Stimulated activated CD8-positive, alpha-beta memory T cell treated with anti-CD3 and anti-CD28 coated beads, Interleukin-15, amount 100 ng/mL, for 48 hours (primary cell): ENCODE data around the gene PABPN1L.

Experiments
- DNase-seq, 2 donors: peaks; one replicate each; pipeline ENCODE4 v3.0.0-alpha.2; 2020; ENCODE audit warnings: low read depth in 2 of 2

Gene PABPN1L, protein sequence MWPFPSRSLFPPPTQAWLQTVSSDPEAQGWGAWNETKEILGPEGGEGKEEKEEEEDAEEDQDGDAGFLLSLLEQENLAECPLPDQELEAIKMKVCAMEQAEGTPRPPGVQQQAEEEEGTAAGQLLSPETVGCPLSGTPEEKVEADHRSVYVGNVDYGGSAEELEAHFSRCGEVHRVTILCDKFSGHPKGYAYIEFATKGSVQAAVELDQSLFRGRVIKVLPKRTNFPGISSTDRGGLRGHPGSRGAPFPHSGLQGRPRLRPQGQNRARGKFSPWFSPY

DNA sequence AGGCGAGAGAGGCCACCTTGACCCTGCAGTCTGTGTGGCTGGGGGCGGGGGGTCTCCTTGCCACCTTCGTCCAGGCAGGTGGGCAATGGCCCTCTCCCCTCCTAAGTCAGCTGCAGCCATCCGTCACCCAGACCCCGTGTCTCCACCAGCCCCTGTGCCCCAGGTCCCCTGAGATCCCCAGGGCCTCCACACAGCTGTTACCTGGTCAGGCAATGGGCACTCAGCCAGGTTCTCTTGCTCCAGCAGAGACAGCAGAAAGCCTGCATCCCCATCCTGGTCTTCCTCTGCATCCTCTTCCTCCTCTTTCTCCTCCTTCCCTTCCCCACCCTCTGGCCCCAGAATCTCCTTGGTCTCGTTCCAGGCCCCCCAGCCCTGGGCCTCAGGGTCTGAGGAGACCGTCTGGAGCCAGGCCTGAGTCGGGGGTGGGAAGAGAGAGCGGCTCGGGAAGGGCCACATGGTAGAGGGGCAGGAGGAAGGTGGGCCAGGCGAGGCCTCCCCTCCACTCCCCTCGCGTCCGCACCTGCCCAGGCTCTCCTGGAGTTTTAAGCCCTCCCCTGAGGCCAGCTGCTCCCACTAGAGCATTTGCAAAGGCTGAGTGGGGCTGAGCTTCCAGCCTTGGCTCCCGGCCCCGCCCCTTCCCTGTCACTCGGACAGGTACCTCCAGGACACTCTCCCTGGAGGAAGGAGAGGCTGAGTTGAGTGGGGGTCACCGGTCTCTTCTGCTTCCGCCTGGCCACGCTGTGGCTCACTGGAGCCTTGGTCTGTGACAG lies at the start of gene PABPN1L:
PABPN1L (minus strand) TSS at position 510 of the 770 bp plus-strand sequence; CDS start at position 456, 54 bp downstream.
- DNase-seq, result no peak

DNA sequence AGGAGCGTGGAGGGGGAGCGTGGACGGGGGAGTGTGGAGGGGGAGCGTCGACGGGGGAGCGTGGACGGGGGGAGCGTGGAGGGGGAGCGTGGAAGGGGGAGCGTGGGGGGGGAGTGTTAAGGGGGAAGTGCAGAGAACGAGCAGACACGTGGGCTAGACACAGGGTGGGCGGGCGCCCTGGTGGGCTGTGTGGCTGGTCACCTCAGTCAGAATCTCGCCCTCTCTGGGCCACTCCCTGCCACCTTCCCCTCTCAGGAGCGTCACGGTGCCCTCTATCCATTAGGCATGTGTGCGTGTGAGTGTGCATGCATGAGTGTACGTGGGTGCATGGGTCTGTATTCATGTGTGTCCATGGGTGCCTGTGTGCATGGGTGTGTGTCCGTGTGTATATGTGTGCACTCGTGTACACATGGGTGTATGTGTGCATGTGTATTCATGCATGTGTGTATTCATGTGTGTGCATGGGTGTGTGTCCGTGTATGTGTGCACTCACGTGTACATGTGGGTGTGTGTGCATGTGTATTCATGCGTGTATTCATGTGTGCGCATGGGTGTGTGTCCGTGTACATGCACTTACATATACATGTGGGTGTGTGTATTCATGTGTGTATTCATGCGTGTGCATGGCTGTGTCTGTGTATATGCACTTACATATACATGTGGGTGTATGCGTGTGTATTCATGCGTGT lies 49.3 kb upstream of the PABPN1L start:
- DNase-seq, result no peak

DNA sequence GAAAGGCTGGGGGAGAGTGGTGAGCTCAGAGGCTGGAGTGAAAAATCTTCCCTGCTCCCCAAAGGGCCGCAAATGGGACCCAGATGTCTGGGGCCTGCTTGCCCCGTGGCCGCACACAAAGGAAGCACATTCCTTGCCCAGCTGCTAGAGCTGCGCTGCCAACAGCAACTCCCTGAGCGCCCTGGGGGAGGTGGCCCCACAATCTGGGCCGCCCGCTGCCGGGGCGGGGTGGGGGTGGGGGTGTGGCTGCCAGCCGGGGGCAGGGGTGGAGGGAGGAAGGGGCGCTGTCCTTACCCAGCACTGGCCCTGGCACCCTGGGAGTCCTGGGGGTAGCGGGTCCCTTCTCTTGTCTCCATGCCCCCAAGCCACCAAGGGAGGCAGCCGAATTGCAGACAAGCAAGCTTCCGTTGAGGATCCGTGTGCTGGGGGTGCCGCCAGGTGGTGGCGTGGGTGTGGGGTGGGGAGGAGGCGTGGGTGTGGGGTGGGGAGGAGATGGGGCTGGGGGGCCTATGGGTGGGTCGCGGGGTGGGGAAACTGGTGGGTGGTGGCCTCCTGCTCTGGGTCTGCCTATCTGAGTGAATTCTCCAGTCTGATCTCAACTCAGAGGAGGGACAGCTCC lies 48.4 kb upstream of the PABPN1L start:
- no peak for DNase-seq

DNA sequence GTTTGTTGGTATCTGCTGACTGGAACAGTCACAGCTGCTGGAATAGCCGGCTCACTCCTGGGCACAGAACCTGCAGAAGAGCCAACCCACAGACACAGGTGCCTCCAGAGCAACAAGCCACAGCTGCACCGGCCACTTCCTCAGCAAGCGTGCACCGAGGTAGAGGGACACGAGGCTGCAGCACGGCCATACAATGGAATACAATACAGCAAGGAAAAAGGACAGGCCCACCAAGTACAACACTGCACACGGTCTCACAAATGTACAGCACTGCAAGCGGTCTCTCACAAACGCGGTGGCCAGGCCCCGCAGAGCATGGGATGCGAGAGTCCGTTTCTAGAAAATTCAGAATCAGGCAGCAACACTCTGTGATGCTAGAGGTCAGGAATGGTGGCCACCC lies 47.4 kb upstream of the PABPN1L start:
- no peak for DNase-seq

DNA sequence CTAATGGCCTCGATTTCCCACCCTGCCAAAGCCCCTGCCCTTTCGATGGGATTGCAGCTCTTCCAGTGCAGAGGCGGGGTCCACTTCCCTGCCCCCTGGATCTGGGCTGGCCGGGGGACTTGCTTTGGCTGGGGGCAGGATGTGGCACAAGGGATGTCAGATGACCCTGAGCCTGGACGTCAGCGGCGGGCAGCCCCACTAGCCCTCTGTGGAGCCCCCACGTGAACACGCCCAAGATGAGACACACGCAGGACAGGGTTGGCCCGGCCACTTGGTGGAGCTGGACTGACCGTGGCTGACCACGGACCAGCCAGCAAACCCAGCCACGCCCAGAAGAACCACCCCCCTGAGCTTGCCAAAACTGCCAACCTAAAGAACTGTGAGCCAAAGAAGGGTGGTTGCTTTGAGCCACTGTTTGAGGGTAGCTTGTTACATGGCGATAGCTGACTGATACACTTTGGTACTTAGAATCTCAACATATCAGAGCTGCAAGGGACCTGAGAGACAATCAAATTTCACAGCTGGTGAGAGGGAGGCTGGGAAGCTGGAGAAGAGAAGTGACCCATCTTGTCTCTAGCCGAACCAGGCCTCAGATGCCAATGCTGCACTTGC lies 46.6 kb upstream of the PABPN1L start:
- DNase-seq, result no peak

DNA sequence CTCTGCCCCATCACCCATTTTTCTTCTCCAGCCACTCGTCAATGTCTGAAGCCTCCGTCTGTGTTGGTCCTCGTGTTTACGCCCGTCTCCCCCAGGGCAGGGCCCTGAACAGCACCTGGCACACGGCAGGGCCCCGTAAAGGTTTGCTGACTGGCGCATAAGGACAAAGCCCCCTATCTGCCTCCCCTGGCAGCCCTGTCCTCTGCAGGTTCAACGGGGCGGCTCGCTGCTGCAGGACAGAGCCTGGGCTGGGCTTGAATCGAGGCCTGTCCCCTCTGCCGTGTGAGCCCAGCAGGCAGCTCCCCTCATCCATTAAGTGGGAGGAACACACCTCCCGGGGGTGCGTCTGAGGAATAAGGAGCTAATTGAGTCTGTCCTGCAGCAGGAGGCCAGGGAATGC lies 46.1 kb upstream of the PABPN1L start:
- DNase-seq, result no peak

DNA sequence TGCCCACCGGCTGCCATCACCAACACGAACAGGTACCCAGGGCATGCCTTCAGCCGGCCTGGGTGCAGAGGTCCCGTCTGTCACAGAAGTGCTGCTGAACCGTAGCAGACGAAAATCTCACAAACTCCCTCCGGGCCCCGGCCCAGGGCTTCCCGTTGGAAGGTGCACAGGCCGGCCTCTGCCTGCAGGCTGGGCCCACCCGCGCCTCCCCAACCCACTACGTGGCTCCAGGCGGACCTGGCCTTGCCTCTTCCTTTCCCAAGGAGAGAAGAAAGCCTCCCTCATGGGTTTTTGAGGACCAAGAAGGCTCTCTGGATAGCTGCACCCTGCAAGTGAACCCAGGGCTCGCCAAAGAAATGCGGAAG lies 45.5 kb upstream of the PABPN1L start:
- no peak for DNase-seq

DNA sequence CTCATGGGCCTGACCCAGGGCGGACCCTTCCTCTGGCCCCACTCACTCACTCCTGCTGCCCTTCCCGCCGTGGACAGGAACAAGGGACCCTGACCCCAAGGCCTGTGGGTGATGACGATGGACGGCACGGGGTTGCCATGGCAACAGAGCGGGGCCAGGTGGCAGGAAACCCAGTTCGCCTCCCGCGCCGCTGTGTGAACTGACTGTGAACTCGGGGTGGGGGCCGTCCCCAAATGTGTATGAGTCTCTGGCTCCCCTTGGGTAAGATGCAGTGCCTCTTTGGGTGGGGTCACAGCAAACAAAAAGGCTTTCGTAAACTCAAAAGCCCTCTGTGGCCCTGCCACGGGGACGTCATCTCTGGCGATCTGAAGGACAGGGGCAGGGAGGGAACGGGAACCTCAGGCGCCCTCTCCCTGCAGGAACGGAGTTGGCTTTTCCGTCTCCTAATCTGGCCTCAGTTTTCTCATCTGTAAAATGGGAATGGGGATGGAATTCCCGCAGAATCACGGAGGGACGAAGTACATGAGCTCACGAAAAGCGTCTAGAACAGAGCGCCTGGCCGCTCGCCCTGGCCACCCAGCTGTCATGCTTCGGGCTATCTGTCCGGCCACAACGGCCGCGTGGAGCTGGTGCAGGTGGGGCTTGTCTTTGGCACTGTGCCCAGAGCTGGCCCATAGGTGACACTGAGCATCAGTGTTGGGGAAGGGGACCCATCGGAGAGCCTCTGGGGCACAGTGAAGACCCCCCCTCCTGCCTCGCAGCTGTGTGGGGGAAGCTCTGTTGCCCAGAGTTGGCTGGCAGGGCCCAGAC lies 44.9 kb upstream of the PABPN1L start:
- DNase-seq, result no peak

DNA sequence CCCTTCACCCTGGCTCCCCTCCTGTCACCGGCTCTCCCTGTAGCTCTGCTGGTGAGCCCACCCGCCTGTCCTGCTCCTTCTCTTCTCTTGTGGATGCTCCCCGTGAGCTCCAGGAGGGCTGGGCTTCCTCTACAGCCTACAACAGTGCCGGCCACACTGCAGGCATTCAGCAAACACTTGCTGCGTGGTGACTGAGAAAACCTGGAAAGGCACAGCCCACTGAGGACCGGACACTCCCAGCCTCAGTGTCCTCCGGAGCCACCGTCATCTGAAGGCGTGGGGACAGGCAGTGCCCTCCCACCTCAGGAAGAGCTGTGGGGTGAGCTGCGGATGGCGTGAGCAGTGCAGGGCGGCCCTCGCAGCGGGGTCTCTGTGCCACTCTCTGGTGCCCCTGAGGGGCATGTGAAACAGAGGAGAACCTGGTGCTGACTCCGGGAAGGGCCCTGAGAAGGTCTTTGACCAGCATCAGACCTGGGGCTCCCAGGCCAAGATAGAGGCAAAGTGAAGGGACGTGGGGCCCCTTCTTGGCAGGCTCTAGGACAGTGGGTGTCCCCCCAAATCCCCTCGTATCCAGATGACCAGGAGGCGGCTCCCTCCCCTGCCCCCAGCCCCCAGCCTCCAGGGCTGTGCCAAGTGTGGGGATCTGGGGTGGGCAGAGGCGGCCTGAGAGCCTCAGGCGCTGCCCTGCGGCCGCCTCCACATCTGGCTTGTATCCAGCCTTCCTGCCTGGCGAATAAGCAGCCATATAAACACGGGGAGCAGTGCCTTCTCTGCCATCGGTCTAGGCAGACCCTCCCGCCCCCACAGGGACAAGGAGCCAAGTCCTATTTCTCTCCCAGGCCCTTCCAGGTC lies 44.0 kb upstream of the PABPN1L start:
- DNase-seq, result no peak

DNA sequence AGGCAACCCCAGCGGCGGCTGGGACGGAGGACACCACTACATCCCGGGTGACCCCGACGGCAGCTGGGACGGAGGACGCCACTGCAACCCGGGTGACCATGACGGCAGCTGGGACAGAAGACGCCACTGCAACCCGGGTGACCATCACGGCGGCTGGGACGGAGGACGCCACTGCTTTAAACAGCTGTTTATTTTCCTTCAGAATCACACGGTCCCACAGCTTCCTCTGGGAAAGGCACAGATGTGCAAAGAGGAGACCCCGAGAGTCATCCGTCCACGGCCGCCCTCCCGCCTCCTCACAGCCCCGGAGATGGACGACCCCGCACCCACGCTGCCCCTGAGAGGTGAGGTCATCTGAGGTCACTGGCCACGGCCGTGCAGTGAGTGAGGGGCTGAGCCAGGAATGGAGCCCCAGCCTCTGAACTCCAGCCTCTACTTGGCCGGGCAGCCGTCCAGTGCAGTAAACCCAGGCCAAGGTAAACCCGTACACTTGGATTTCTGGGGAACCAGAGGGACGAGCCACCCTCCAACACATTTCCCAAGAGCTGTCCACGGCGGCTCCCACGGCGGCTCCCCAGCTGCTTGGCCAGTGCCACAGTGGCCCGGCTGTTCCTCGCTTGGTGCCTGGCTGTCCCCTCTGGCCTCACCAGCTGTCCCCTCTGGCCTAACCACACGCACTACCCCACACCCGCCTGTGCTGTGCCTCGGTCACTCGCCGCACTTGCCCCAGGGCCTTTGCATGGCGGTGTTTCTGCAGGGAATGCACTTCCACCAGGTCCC lies 43.2 kb upstream of the PABPN1L start:
- DNase-seq, result no peak

DNA sequence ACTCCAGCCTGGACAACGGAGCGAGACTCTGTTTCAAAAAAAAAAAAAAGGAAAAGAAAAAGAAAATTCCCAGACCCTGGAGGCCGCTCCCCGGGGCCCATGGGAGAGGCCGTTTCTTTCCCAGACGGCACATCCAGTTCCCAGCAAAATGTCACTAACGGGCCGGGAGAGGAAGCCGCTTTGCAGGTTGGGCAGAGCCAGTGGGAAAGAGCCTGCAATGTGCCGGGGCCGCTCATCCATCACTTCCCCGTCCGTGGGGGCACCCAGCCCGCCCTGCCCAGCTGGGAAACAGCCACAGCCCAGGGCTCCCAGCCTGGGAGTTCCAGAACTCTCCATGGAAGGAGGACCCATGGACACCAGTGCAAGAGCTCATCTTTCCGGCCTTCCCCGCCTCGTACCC lies 41.8 kb upstream of the PABPN1L start:
- DNase-seq, result no peak

DNA sequence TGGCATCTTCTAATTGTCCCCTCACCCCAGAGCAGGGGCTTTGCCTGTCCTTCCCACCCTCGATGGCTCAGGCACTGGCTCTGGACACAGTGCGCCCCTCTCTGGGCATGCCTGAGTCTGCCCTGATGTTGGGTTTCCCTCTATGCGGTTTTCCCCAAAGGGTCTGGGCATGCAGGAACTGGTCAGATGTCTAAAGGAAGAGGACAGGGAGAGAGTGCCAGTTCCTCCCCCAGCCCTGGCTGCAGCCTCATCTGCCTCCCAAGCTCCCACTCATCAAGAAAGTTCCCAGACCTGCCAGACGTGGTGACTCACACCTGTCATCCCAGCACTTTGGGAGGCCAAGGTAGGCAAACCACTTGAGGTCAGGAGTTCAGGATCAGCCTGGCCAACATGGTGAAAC lies 41.3 kb upstream of the PABPN1L start:
- no peak for DNase-seq

DNA sequence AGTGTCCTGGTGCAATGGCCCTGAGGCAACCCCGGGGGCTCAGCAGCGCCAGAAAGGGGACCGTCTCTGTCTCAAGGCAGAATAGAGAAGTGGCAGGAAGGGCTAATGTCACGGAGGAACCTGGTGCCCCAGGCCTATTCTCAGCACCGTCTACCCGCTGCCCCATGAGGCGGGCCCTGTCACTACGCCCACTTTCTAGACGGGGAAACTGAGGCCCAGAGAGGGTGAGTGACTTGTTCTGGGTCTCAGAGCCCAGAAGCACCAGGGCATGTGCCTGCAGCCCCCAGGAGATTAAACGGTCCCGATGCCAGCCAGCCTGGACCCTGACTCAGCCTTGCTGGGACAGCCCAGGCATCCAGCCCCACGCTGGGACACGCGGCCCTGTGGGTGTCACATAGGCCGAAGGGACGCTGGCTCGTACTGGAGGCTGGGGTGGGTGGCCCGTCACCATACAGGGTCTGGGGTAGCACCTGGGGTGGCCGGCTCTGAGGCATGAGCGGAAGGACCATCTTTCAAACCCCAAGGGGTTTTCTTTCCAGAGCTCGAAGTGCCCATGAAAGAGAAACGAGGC lies 40.2 kb upstream of the PABPN1L start:
- DNase-seq, result no peak

DNA sequence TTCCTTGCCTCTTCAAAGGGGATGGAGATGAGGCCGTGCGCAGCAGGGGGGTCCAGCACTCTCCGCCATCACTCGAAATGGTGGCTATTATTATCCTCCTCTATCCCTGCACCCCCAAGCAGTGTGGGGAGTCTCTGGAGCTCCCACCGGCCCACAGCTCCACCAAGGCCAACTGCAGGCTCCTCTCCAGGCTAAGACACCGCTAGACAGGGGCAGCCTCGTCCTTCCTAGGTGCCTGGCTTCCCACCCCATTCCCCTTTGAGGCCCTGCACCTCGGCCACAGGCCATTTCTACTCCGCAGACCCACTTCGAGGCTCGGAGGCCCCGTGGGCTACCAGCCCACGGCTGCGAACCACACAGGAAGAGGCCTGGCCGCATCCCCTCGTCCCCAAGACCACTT lies 39.6 kb upstream of the PABPN1L start:
- no peak for DNase-seq

DNA sequence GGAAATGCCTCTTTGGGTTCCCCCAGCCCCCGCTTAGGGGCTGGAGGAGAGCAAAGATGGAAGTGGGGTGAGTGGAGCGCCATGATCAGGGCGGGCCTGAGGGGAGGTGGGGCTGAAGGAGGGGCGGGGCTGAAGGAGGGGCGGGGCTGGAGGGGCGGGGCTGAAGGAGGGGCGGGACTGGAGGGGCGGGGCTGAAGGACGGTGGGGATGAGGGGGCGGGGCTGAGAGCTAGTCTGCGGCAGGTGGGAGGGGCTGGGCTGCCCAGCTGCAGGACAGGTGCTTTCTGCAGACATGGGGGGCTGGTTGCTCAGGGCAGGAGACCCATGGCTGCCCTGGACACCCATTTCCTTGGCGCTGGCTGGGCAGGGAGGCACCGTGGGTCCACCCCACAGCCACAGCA lies 39.1 kb upstream of the PABPN1L start:
- DNase-seq, result no peak

DNA sequence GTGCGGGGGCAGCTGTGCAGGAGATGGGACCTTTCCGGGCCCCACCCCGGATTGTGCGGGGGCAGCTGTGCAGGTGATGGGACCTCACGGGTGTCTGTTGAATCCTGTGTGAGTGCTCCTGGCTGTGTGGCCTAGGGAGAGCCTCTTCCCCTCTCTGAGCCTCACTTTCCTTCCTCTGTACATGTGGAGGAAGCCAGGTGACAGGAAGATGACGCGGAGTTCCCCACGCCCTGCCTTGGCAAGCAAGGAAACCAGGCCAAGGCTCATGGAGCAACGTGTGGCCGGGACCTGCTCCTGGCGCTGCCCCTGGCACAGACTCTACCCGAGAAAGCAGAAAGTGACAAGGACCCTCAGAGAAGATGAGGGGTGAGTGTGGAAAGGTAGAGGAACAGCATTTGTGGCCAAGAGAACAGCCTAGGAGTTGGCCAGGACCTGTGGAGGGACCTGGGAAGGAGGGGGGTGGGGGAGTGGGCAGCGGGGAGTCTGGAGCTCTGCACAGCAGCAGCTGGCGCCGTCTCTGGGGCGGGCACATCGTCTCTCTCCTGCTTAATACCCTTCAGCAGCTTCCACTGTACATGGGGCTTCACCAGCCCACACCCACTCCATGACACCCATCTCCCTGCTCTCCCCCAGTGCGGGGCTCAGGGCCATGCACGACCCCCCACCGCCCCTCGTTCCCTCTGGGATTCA lies 38.4 kb upstream of the PABPN1L start:
- DNase-seq, result no peak

DNA sequence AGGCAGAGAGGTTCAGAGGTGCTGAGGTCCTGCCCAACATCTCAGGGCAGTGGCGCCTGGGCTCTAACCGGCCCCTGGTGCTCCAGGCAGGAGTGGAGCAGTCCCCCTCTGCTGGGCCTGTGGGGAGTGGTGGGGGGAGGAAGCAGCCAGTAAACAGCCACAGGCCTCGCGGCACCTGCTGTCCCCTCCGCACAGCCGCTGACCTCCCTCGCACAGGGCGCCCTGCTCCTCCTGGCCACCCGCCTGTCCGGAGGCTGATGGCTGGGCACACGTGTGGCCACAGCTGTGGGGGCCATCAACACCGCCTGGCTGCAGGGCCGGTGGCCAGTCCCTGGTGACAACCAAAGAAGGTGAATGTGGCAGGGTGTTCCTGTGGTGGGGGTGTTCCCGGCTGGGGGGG lies 36.8 kb upstream of the PABPN1L start:
- DNase-seq, result no peak

DNA sequence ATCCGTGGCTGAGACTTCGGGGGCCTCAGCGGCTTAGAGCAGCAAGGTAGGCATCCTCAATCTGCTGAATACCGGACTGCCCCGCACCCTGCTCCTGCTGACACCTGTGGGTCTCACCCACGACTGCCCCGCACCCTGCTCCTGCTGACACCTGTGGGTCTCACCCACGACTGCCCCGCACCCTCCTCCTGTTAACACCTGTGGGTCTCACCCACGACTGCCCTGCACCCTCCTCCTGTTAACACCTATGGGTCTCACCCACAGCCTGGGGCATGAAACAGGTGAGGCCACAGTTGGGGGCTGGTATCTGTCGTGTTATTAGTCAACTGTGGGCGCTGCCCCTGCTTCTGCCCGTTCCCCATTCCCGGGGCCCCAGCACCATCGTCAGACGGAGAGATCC lies 36.3 kb upstream of the PABPN1L start:
- no peak for DNase-seq
